SU-DHL-6 (cell line): Measurements from ENCODE around the gene PPP1R17.

Source experiments
- EZH2phosphoT487 ChIP-seq: fragments of 200-600 bp; sonication (generic), shearing (Covaris generic); conservative IDR thresholded peaks from 2 replicates; pipeline ENCODE4 v1.6.1; 2018; ENCODE audit warnings: mild to moderate bottlenecking, antibody characterized with exemption, low read length, moderate library complexity, mixed read lengths
- TF ChIP-seq, protein P1 (sequence below): fragments of 200-600 bp; sonication (generic); IDR thresholded peaks from one replicate; pipeline ENCODE4 v1.5.1; 2017; ENCODE audit warnings: antibody characterized with exemption, mild to moderate bottlenecking, low read length, moderate library complexity; ENCODE audit not compliant: insufficient read depth, poor library complexity, severe bottlenecking

DNA sequence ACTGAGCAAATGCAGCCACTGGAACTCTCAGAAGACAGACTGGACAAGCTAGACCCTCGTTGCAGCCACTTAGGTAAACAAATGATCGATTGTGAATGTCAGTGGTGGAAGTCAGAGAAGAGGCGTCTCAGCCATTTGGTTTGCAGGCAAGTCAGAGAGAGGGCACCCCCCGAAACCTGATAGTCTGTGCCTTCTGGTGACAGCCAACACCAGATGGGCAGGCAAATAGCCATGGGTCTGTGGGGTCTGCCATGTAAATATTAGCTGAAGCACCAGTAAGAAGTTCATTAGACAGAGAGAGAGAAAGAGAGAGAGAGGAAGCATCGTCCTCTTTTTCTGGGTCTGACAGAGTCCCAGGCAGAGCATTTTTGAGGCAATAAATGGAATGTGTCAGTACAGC lies 5.4 kb downstream of the PPP1R17 start:
- TF ChIP-seq, protein P1, sequence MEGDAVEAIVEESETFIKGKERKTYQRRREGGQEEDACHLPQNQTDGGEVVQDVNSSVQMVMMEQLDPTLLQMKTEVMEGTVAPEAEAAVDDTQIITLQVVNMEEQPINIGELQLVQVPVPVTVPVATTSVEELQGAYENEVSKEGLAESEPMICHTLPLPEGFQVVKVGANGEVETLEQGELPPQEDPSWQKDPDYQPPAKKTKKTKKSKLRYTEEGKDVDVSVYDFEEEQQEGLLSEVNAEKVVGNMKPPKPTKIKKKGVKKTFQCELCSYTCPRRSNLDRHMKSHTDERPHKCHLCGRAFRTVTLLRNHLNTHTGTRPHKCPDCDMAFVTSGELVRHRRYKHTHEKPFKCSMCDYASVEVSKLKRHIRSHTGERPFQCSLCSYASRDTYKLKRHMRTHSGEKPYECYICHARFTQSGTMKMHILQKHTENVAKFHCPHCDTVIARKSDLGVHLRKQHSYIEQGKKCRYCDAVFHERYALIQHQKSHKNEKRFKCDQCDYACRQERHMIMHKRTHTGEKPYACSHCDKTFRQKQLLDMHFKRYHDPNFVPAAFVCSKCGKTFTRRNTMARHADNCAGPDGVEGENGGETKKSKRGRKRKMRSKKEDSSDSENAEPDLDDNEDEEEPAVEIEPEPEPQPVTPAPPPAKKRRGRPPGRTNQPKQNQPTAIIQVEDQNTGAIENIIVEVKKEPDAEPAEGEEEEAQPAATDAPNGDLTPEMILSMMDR, result no peak
- TF ChIP-seq EZH2phosphoT487, result no peak
